Osteoblast (primary cell): ENCODE results near the gene MMP24. TPM values are rescaled to one million over a fixed set of nuclear protein-coding genes. Genes with fewer than 3 reads are reported as not detected.
"Not testable (repeated sequence)": the region's sequence is repeated elsewhere in the genome, so short reads cannot be mapped to it uniquely, and the experiment has no call there.

Experiments
- DNase-seq: peaks from one replicate; pipeline ENCODE4 v3.0.0; 2011; ENCODE audit warnings: low spot score, mixed read lengths; ENCODE audit not compliant: insufficient read length; ENCODE audit errors: missing footprints
- H2AFZ ChIP-seq: 2 replicates; pipeline ENCODE4 v1.6.0; 2011; ENCODE audit warnings: mild to moderate bottlenecking, low read length
- H3K27ac ChIP-seq: 2 replicates; pipeline ENCODE4 v1.5.1; 2011; ENCODE audit warnings: mild to moderate bottlenecking, low read depth, low read length, moderate library complexity
- H3K27me3 ChIP-seq: 2 replicates; pipeline ENCODE4 v1.6.0; 2012; ENCODE audit warnings: mild to moderate bottlenecking, control low read depth, inconsistent platforms, low read length, moderate library complexity; ENCODE audit not compliant: insufficient read depth
- H3K36me3 ChIP-seq: 2 replicates; pipeline ENCODE4 v1.5.1; 2011; ENCODE audit warnings: mild to moderate bottlenecking, low read length, control low read depth, moderate library complexity; ENCODE audit not compliant: insufficient read depth
- H3K4me1 ChIP-seq: 2 replicates; pipeline ENCODE4 v1.5.1; 2011; ENCODE audit warnings: mild to moderate bottlenecking, low read length, control low read depth, moderate library complexity; ENCODE audit not compliant: insufficient read depth
- H3K4me2 ChIP-seq: 2 replicates; pipeline ENCODE4 v1.6.0; 2011; ENCODE audit warnings: mild to moderate bottlenecking, low read length; ENCODE audit not compliant: insufficient read depth
- H3K4me3 ChIP-seq: fragments of 200-600 bp; sonication (generic); 3 replicates; pipeline ENCODE4 v1.5.1; 2012; ENCODE audit warnings: mild to moderate bottlenecking, low read length, inconsistent platforms; ENCODE audit not compliant: insufficient read depth
- H3K79me2 ChIP-seq: 2 replicates; pipeline ENCODE4 v1.6.0; 2012; ENCODE audit warnings: mild to moderate bottlenecking, low read length, control low read depth, inconsistent platforms; ENCODE audit not compliant: insufficient read depth
- H3K9me3 ChIP-seq: 2 replicates; pipeline ENCODE4 v1.5.1; 2011; ENCODE audit warnings: low read depth, low read length, control low read depth
- H4K20me1 ChIP-seq: 2 replicates; pipeline ENCODE4 v1.6.0; 2012; ENCODE audit warnings: mild to moderate bottlenecking, low read length, control low read depth; ENCODE audit not compliant: insufficient read depth
- total RNA-seq: library from RNA; depleted of rRNA; stranded (reverse); fragments of >200 nt; gene quantifications from 2 replicates; pipeline ENCODE4 v1.2.3, GENCODE V29; 2012
- TF ChIP-seq, protein P1 (sequence below): IDR thresholded peaks from 2 replicates; pipeline ENCODE4 v1.5.1; 2011; ENCODE audit warnings: mild to moderate bottlenecking, low read depth, low read length, moderate library complexity; ENCODE audit errors: extremely low read depth

Gene MMP24
- total RNA-seq, 1 donor: 1.1 TPM

DNA sequence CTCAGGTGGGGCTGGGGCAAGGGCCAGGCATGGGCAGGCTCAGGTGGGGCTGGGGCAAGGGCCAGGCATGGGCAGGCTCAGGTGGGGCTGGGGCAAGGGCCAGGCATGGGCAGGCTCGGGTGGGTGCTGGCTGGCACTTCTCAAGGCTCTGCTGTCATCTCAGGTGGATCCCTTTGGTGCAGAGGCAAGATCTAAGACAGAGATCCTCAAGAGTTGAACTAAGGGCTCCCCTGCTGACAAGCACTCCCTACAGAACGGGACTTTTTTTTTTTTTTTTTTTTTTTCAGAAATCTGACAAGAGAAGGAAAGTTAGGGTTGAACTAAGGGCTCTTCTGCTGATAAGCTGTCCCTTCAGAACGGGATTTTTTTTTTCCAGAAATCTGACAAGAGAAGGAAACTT lies 26.5 kb downstream of the MMP24 start:
- Histone ChIP-seq H2AFZ (no peak overlapping the region), H3K4me3 (no peak overlapping the region), H3K36me3 (no peaks in the 10 kb centered on the region), H3K9me3 (no peaks in the 10 kb centered on the region), H3K4me2 (no peak overlapping the region), H4K20me1 (peaks cover 5% of the 10 kb centered on the region), H3K27ac (no peak overlapping the region), H3K79me2 (no peaks in the 10 kb centered on the region), H3K4me1 (peaks cover 7% of the 10 kb centered on the region), H3K27me3 (no peaks in the 10 kb centered on the region)
- no peak for DNase-seq
- TF ChIP-seq, protein P1, sequence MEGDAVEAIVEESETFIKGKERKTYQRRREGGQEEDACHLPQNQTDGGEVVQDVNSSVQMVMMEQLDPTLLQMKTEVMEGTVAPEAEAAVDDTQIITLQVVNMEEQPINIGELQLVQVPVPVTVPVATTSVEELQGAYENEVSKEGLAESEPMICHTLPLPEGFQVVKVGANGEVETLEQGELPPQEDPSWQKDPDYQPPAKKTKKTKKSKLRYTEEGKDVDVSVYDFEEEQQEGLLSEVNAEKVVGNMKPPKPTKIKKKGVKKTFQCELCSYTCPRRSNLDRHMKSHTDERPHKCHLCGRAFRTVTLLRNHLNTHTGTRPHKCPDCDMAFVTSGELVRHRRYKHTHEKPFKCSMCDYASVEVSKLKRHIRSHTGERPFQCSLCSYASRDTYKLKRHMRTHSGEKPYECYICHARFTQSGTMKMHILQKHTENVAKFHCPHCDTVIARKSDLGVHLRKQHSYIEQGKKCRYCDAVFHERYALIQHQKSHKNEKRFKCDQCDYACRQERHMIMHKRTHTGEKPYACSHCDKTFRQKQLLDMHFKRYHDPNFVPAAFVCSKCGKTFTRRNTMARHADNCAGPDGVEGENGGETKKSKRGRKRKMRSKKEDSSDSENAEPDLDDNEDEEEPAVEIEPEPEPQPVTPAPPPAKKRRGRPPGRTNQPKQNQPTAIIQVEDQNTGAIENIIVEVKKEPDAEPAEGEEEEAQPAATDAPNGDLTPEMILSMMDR: no peak

DNA sequence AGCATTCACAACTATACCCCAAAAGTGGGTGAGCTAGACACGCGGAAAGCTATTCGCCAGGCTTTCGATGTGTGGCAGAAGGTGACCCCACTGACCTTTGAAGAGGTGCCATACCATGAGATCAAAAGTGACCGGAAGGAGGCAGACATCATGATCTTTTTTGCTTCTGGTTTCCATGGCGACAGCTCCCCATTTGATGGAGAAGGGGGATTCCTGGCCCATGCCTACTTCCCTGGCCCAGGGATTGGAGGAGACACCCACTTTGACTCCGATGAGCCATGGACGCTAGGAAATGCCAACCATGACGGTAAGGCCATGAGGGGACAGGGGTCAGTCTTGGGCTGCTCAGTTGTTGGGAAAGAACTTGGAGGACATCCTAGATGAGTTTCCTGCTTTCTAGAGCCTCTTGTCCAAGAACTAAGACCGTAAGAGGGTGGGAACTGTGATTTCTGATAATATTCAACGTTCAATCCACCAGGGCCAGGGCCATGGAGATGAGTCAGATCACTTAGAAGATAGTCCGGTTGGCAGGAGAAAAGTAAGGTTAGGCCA lies 28.0 kb downstream of the MMP24 start:
- peaks cover 9% of the 10 kb centered on the region for H4K20me1 ChIP-seq
- no peak for DNase-seq
- TF ChIP-seq, protein P1: no peak
- no peaks in the 10 kb centered on the region for H3K79me2 ChIP-seq
- H3K9me3 ChIP-seq: no peaks in the 10 kb centered on the region
- no peak overlapping the region for H3K4me3 ChIP-seq
- H3K27ac ChIP-seq: no peak overlapping the region
- no peaks in the 10 kb centered on the region for H3K27me3 ChIP-seq
- H3K36me3 ChIP-seq: no peaks in the 10 kb centered on the region
- H3K4me2 ChIP-seq: no peak overlapping the region
- H3K4me1 ChIP-seq: peaks cover 7% of the 10 kb centered on the region
- no peak overlapping the region for H2AFZ ChIP-seq

DNA sequence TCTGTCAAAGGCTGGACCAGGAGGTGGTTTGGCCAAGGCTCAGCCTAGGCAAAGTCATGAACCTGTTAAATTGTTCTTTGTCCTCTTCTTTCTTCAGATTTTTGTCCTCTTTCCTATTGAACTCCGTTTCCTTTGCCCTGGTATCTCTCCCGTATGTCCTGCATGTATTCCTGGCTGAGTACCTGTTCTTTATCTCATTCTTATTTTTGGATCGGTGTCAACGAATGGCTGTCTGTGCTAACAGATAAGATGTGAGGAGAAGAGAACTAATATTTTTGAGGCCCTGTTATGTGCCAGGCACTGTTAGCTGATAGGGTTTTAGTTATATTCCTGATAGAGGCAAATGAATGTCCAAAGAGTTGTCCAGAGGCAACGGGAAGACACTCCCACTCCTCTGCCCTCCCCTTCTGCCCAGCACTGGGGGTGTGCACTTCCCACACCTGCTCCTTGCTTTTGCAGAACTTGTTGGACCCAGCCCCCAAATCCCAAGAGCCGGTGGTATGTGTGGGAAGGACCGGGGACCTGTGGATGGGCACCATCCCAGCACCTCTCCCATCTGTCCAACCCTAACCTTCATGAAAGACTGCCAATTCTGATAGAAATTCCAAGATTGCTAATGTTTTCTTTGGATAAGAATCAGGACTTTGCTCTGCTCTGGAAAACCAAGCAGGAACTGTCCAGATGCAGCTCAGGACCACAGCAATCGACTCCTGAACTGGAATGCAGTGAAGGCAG lies 30.9 kb downstream of the MMP24 start:
- no peak overlapping the region for H3K4me2 ChIP-seq
- peak; percentile 83 for DNase-seq

DNA sequence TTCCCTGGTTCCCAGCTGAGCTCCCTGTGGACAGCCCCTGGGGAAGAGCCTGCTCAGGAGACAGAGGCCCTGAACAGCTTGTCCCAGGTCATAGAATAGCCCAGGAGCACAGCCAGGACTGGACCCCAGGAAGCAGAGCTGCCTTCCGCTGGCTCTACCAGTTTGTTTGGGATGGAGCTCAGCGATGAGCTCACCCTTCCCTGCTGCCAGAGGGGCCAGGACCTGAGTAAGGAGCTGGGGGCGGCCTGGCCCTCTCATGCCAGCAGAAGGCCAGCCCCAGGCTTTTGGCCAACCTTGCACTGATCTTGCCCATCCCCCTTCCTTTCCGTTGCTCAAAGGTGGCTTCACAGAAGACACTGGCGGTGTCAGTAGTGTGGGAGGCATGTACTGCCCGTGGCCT lies 33.9 kb downstream of the MMP24 start:
- Histone ChIP-seq H3K27ac (no peak overlapping the region), H3K4me2 (no peak overlapping the region), H3K79me2 (no peaks in the 10 kb centered on the region), H3K4me1 (peaks cover 20% of the 10 kb centered on the region), H3K9me3 (no peaks in the 10 kb centered on the region), H4K20me1 (peaks cover 14% of the 10 kb centered on the region), H3K4me3 (no peak overlapping the region), H3K27me3 (no peaks in the 10 kb centered on the region), H3K36me3 (no peaks in the 10 kb centered on the region), H2AFZ (no peak overlapping the region)
- DNase-seq: no peak
- TF ChIP-seq, protein P1: no peak

More for the DNA sequence above, 30.9 kb downstream of the MMP24 start:
- TF ChIP-seq, protein P1: no peak
- H4K20me1 ChIP-seq: peaks cover 14% of the 10 kb centered on the region
- no peak overlapping the region for H3K4me3 ChIP-seq
- no peaks in the 10 kb centered on the region for H3K9me3 ChIP-seq
- H3K4me1 ChIP-seq: peaks cover 7% of the 10 kb centered on the region
- no peaks in the 10 kb centered on the region for H3K27me3 ChIP-seq
- no peak overlapping the region for H2AFZ ChIP-seq
- no peaks in the 10 kb centered on the region for H3K79me2 ChIP-seq
- no peak overlapping the region for H3K27ac ChIP-seq
- no peaks in the 10 kb centered on the region for H3K36me3 ChIP-seq

DNA sequence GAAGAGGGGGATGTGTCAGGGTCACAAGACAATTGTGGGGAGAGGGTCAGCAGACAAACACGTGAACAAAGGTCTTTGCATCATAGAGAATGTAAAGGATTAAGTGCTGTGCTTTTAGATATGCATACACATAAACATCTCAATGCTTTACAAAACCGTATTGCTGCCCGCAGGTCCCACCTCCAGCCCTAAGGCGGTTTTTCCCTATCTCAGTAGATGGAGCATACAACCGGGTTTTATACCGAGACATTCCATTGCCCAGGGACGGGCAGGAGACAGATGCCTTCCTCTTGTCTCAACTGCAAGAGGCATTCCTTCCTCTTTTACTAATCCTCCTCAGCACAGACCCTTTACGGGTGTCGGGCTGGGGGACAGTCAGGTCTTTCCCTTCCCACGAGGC lies 35.8 kb downstream of the MMP24 start:
- H3K79me2 ChIP-seq, H3K4me2 ChIP-seq, H3K27ac ChIP-seq, H3K36me3 ChIP-seq, DNase-seq, H3K27me3 ChIP-seq, H2AFZ ChIP-seq, H3K9me3 ChIP-seq, H3K4me3 ChIP-seq: not testable (repeated sequence)
- Histone ChIP-seq H3K4me1 (peaks cover 19% of the 10 kb centered on the region), H4K20me1 (peaks cover 11% of the 10 kb centered on the region)
